Keratinocyte (primary cell): ENCODE results near the gene SERPINB11.

Experiments used
- CTCF ChIP-seq, 3 experiments: IDR thresholded peaks in 1 of 3; conservative IDR thresholded peaks in 1 of 3; optimal IDR thresholded peaks in 1 of 3; 2 replicates in 2 of 3; 3 replicates in 1 of 3; pipeline versions ENCODE3 to v1.5.1; 2011; ENCODE audit warnings: low read length in 3 of 3, mild to moderate bottlenecking in 3 of 3, moderate library complexity in 2 of 3, control low read depth in 1 of 3, inconsistent platforms in 1 of 3; ENCODE audit not compliant: insufficient read depth in 2 of 3; ENCODE audit errors: extremely low read depth in 1 of 3
- EZH2 ChIP-seq: IDR thresholded peaks from one replicate; pipeline ENCODE4 v1.6.1; 2012; ENCODE audit warnings: inconsistent platforms, mild to moderate bottlenecking, low read length, moderate library complexity

DNA sequence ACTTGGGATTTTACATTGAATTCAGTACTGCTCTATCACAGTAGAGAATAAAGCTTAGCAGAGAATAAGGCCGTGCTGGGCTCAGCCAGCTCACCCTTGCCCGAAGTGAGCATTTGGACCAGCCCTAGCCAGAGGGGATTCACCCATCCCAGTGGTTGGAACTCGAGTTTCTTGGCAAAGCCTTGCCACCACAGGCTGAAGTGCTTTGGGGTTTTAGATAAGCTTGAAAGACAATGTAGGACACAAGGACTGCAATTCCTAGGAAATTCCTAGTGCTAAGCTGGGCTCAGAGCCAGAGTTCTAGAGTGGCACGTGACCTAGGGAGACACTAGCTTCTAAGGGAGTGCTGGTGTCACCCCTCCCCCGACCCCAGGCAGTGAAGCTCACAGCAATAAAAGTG, 28.0 kb downstream of the SERPINB11 start:
- TF ChIP-seq EZH2 (no peak), CTCF (optimal IDR thresholded peaks at IDR 0.05 in 1 of 3, IDR thresholded peaks at IDR 0.05 in 1 of 3, conservative IDR thresholded peaks at IDR 0.05 in 1 of 3; ENCODE audit: extremely low read depth in 1 of 3, insufficient read depth in 2 of 3, low read length in 3 of 3) (no peak)
